Measurements from ENCODE around the gene EML6.
"Not testable (repeated sequence)": the region's sequence is repeated elsewhere in the genome, so short reads cannot be mapped to it uniquely, and the experiment has no call there.

Gene EML6

DNA sequence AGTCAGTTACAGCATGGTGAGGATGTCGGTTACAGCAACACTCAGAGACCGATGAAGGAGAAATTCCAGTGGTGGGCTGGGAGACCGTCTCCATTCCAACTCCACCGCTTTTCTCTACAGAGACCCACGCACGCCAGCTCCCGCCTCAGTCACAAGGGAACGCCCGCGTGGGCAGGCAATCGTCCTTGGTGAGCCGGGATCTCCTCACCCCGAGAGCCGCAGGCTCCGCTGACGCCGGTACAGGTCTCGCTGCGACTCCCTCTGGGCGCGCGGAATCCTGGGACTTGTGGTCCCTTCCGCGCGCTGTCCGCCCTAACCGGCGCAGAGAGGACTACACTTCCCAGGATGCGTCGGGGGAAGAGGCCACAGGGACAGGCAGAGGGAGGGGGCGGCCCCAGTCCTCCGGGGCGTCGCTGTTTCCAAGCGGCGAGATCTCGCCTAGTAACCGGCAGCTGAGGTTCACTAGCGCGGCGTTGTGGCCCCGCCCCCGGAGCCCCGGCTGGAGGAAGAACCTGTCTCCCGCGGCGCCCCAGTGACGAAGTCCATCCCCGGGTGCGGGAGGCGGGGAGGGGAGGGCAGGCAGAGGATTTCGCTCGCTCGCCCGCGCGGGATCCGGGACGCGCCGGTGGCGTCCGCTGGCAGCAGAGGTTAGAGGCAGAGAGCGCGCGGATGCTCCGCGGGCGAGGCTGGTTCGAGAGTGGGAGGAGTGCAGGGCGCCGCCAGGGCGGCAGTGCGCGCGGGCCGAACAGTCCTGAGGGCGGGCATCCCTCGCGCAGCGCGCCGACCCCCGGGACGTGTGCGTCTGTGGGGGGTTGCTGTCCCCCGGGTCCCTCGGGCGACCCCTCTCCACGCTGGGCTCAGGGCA, at the start of gene EML6:
Gene EML6 (plus strand): TSS at position 532 of the 865 bp plus-strand sequence. CDS start 1,400 bp downstream, outside the sequence.
- DNase-seq: peak; percentile 98

DNA sequence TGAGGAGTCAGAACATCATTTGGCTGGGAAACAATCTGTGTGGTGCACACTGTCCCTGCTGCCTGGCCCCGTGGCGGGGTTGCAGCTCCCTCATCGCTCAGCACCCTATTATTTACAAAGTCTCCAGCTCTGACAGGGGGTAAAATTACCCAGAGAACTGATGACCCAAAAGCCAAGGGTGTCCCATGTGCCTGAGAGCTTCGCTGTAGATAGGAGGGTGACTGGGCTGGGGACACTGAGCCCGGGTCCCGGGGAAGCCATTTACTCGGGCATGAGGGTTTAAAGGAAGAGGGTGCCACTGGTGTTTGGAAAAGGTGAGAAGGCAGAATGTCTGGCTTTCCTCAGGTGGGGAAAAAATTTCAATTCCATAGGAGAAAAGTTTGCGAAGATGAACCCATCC, 48.2 kb upstream of the EML6 start:
- no peak for DNase-seq

DNA sequence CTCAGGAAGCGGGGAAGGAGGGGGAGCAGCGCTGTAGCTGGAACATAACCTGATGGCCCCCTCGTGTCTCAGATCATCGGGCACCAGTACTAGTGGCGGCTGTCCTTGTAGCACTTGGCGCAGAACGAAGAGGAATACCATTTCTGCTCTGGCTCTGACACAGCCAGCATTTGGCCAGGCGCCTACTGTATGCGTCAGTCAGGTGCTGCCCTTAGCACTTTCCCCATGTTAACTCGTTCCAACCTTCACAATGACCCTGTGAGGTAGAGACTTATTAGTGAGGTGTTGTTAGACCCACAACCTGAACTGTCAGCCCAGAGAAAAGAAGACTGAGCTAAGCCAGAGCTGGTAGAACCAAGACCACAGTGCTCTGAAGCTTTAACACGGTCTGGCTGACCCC, 47.7 kb upstream of the EML6 start:
- no peak for DNase-seq

DNA sequence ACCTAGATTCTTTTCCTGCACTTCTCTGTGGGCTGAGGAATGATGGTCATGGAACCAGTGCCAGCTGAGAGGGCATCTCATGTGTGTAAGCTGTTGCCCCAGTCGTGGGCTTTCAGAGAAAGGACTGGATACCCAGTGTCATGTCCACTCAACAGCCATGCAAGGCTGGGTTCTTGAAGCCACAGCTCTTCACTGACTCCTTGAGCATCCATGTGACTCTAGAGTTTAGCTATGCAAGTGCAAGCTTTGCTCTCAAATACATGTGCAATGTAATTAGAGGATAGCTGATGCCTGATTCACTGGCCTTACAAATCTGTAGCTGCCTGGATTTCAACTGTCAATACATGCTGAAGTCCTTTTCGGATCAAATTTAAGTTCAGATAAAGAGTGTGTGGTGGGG, 46.8 kb upstream of the EML6 start:
- DNase-seq: no peak

DNA sequence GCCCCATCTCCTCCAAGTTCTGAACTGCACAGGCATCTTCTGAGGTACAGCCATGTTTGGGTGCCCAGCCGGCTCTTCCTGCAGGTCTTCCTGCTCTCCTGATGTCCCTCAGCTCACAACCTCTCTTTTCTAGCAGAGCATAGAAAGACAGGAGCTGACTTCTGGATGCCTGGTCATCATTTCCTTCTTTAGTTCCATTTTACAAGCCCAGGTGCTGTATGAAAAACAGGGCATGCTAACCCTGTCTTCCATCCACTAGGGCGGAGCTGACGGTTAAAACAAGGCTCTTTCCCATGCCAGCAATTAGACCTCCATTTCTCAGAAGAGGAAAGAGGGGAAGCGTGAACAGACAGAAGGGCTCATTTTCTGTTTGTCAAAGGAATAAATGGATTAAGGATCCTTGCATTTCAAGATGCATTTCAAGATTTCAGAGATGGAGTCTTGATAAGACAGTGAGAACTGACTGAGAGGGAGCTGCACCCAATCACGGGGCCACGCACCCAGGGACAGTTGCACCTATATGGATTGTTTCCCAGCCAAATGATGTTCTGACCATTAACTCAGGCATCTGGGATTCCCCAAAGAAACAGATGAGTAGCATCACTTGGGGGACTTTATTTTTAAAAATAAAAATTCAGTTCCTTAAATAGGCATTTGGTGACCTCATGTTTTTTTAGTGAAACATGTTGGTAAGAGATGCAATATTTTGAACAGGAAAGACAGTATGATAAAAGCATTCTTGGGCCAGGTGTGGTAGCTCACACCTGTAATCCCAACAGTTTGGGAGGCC, 45.8 kb upstream of the EML6 start:
- DNase-seq: no peak

DNA sequence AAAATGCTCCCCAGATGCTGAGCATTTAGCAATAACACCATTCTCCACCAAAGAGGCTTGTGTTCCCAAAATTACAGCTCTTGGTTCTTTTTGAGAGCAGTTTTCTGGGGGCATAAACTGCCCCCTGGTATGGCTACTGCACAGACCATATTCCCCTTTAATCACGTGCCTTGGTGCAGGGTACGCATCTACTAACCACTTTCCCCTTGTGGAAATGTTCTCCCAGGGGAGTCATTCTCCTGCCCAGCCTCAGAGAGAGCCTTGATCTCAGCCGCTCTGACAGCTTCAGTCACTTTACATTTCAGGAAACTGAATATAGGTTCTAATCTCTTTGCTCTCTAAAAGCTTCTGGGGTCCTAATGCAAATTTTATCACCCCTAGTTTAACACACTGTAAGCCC, 44.7 kb upstream of the EML6 start:
- DNase-seq: no peak

DNA sequence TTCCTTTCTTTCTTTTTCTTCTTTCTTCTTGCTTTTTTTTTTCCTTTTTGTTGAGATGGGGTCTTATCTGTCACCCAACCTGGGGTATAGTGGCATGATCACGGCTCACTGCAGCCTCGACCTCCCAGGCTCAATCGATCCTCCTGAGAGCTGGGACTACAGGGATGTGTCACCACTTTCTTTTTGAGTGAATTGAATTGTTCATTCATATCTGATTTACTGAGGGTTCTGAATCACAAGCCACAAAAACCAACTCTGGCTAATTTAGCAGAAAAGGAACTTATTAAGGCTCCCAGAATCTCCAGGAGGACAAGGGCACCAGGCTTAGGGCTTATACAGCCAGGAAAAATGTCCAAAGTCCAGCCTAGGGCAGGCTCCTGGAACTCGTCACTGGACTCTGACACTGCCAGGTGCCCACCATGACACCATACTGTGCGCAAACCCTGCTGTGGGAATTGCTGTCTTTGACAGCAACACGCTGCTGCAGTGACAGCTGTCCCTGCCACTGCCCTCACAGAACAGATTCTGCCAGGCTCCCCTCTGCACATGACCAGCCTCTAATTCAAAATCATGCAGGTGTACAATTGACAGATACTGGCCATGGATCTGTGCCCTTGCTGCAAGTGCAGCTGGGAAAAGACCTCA, 42.9 kb upstream of the EML6 start:
- DNase-seq: no peak

DNA sequence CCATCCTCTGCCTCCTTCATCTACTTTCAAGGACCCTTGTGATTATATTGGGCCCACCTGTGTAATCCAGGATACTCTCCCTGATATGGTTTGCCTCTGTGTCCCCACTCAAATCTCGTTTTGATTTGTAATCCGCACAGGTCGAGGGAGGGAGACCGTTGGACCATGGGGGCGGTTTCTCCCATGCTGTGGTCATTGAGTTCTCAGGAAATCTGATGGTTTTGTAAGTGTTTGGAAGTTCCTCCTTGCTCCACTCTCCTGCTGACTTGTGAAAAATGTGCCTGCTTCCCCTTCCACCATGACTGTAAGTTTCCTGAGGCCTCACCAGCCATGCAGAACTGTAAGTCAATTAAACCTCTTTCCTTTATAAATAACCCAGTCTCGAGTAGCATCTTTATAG, 42.0 kb upstream of the EML6 start:
- no peak for DNase-seq

DNA sequence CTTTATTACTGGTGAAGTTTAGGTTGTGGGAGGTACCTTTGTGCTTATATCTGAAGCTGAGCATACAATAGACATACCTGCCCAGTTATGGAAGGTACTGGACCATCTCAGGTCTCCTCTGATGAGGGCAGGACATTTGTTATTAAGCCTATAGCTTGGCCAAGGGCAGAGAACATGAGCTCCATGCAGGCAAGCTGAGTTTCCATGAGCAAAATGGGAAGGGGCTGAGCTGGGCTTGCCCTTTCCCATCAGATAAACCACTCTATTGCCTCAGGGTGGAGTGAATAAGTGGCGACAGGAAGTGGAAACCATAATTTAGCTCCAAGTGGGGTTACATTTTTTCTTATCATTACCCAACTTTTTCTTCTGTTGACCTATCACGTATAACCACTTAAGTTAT, 39.9 kb upstream of the EML6 start:
- no peak for DNase-seq

DNA sequence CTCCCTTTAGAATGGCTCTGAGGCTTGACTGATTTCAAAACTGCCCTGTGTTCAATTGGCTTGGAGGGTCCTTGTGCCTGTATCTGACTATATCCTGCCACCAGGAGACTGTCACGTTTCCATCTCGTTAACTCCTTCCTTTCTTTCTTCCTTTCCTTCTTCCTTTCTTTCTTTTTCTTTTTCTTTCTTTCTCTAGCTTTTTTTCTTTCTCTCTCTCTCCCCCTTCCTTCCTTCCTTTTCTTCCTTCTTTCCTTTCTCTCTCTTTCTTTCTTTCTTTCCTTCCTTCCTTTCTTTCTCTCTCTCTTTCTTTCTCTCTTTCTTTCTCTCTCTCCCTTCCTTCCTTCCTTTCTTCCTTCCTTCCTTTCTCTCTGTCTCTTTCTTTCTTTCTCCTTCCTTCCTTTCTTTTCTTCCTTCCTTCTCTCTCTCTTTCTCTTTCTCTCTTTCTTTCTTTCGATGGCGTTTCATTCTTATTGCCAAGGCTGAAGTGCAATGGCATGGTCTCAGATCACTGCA, 38.1 kb upstream of the EML6 start:
- DNase-seq: peak; percentile 81

DNA sequence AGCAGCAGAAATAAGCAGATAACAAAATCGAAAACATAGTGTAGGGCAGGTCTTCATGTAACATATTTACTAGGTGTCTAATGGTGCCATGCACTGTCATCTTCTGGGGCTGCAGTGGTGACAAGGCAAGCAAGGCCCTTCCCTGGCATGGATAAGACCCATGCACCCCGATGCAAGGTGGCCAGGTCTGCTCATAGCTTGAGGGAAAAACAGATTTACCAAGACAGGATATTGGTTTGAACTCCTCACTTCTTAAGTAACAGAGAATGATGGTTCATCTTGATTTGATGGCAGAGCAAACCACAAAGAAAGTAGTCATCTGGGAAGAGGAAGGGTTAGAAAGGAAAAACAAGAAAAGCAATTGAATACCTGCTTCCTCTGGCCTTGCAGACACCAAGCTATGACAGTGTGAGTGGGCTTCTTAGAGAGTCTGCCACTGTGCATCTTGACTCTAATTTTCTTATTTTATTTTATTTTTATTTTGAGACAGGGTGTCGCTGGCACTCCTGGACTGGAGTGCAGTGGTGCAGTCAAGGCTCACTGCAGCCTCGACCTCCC, 35.8 kb upstream of the EML6 start:
- DNase-seq: no peak

DNA sequence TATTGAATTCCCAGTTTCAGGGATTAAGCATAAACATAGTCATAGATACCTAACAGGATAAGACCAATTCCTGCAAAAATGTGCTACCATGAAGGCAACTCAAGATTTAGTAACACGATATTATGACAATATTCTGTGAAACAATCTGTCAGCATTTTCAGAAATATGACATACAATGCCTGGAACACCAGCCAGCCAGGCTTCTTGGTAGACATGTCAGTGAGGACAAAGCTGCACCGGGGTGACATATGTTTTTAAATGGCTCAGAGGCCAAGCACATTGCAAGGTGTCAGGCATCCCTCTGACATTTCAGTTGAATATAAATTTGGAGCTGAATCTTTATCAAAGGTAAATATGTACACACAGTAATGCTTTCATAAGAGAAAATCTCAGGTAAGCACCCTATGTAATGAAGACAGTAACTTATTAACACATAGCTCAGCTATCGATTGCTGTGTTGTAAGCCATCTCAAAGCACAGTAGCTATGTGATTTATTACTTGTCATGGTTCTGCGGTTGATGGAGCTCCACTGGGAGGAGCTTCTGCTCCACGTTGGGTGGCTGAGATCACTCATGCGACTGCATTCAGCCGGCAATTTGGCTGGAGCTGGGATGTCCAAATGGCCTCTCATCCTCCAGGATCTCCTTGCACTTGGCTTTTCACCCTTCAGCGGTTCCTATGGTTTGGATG, 31.9 kb upstream of the EML6 start:
- DNase-seq: no peak

DNA sequence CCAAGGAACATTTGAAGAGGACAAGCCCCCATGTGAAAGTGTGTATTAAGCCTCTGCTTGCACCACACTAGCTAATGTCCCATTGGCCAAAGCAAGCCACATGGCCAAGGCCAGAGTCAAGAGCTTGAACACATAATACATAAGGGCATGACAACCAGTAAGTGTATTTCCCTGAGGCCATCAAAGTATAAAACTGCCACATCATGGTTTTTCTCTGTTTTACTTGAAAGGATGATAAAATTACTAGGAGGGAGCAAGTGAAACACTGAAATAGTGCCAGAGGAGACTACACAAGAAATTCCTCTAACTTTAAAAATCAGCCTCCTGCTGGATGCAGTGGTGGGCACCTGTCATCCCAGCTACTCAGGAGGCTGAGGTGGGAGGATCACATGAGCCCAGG, 30.9 kb upstream of the EML6 start:
- no peak for DNase-seq

DNA sequence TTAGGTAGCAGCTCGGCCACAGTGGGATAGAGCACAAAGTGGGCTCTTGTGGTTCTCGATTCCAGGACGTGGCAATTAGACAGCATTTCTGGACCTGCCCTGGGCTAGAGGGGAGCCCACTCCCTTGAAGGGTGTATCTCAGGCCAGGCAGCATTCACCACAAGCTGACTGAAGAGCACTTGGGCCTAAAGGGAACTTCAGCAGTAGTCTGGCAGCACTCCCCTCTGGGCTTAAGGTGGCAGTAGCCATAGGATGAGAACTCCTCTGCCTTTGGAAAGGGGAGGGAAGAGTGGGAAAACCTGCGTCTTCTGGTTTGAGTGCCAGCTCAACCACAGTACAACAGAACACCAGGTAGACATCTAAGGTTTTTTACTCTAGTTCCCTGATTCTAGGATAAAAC, 28.1 kb upstream of the EML6 start:
- DNase-seq: no peak

DNA sequence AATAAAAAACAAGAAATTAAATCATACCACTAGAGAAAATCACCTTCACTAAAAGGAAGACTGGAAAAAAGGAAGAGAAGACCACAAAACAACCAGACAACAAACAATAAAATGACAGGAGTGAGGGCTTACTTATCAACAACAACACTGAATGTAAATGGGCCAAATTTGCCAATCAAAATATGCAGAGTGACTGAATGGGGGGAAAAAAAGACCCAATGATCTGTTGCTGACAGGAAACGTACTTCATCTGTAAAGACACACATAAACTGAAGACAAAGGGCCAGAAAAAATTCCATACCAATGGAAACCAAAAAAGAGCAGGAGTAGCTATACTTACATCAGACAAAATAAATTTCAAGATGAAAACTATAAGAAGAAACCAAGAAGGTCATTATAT, 25.5 kb upstream of the EML6 start:
- no peak for DNase-seq

DNA sequence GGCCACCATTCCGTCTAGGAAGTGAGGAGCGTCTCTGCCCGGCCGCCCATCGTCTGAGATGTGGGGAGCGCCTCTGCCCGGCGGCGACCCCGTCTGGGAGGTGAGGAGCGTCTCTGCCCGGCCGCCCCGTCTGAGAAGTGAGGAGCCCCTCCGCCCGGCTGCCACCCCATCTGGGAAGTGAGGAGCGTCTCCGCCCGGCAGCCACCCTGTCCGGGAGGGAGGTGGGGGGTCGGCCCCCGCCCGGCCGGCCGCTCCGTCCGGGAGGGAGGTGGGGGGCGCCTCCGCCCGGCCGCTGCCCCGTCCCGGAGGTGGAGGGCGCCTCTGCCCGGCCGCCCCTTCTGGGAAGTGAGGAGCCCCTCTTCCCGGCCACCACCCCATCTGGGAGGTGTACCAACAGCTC, 24.5 kb upstream of the EML6 start:
- DNase-seq: not testable (repeated sequence)

DNA sequence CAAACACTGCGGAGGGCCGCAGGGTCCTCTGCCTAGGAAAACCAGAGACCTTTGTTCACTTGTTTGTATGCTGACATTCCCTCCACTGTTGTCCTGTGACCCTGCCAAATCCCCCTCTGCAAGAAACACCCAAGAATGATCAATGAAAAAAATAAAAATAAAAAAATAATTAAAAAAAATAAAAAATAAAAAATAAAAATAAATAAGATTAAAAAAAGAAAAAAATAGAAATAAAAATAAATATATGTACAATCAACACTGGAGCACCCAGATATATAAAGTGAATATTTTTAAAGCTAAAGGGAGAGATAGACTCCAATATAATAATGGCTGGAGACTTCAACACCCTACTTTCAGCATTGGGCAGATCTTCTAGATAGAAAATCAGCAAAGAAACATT, 23.8 kb upstream of the EML6 start:
- no peak for DNase-seq

DNA sequence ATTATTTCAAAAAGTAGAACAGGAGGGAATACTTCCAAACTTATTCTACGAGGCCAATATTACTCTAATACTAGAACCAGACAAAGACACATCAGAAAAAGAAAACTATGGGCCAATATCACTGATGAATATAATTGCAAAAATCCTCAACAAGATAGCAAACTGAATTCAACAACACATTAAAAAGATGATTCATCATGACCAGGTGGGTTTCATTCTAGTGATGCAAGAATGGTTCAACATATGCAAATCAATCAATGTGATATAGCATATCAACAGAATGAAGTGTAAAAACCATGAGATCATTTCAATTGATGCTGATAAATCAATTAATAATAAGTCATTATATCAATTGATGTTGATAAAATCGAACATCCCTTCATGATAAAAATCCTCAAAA, 22.4 kb upstream of the EML6 start:
- no peak for DNase-seq

DNA sequence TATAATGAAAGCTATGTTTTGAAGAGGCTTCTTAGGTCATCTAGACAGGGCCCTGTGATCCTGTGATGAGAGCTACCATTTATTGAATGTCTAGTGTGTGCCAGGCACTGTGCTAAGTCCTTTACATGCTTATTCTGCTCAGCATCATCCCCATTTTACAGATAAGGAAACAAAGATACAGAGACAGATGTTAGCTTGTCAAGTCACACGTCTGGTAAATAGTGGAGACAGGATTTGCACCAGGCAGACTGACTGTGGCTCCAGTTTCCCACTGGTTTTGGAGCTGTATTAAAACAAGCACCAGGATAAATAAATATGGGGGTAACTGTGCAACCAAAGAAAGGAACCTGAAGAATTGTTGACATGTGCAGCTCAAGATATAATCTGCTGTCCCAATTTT, 19.2 kb upstream of the EML6 start:
- no peak for DNase-seq

DNA sequence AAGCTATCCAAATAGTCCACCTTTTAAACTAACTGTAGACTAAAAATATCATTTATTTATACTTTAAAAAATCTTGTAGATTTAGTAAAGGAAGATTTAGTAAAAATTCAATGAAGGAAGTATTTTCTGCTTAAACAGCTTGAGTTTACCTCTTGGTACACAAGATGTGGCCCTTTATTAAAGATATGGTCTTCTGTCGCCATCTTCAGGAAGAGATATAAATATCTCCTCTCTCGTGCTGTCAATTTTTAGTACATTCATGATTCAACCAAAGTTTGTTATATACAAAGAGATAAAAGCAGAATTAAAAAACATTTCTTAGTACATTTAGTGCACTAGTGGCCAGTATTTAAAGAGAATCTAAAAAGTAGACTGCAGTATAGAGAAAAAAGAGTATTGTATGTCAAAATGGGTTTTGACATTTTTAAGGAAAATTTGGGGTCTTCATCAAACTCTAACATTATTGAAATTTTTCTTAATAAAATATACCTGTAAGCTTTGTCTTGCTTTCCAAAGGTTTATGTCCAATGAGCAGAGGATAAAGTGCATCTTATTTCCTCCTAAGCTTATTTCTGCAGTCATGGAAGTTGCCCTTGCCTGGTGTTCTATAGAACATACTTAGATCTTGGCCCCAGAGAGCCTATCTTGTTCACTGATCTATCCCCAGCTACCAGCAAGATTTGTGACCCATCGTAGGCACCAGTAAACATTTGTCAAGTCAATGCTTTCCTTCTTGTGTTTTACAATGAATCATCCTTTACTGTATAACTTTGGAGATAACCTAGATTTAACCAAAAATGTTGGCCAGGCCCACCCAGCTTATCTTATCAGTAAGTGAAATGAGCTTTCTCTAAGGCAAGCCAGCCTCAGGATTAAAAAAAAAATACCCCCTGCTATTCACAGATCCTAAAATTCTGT, 18.5 kb upstream of the EML6 start:
- DNase-seq: peak; percentile 39

DNA sequence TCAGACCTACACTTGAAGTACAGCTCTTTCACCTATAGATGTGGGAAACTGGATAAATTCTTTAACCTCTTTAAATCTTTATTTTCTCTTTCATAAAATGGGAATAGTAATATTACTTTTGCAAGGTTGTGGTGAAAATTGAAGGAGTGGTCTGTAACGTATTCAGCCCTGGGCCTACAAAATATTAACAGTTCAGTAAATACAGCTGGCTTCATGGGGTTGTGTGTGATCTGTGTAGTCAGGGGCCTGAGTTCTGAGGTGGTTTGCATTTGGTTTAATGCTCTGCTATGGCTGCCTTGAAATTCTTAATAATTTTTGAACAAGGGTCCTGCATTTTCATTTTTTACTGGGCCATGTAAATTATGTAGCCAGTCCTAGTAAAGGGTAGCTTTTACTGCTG, 16.8 kb upstream of the EML6 start:
- no peak for DNase-seq

Measured in DMS79 (cell line).